GM19023 (cell line): ENCODE data around the gene GPLD1.

Experiments used
- ATAC-seq: cut with Tn5 transposase; IDR thresholded peaks from one replicate; pipeline ENCODE4 v1.9.1; 2021; ENCODE audit warnings: mild to moderate bottlenecking, moderate library complexity; ENCODE audit not compliant: unreplicated experiment

The GPLD1 gene

GRCh38 chr6:24500683-24501082 is 11.3 kb upstream of the GPLD1 start:
- no peak for ATAC-seq

GRCh38 chr6:24497254-24497970 is 8.0 kb upstream of the GPLD1 start:
- ATAC-seq = no peak

GRCh38 chr6:24494821-24495795 is 5.7 kb upstream of the GPLD1 start, which contains the start of gene ALDH5A1:
Gene ALDH5A1 (plus strand): TSS chr6:24494969. CDS start chr6:24494997, 28 bp downstream.
- peak; percentile 63 for ATAC-seq

GRCh38 chr6:24493945-24494820 is 4.8 kb upstream of the GPLD1 start:
- no peak for ATAC-seq

DNA sequence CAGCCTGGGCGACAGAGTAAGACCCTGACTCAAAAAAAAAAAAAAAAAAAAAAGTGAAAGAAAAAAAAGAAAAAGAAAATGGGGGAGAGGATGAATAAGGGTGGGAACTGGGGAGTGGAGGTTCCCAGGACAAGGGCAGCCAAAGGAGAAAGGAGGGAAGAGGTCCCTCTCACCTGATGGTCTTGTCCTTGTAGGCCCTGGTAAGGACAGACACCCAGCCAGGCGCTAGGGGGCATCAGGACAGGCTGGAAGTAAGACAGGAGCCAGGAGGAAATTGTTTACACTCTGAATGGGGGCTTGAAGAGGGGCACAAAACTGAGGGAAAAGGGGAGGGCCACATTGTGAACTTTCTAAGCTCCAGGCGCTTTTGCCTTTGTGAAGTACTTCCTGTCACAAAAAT is 3.1 kb upstream of the GPLD1 start:
- no peak for ATAC-seq

- no peak for ATAC-seq
Measured at GRCh38 chr6:24490948-24491347, 1.6 kb upstream of the GPLD1 start.

- no peak for ATAC-seq
Measured at GRCh38 chr6:24489881-24490280, 503 bp upstream of the GPLD1 start.

DNA sequence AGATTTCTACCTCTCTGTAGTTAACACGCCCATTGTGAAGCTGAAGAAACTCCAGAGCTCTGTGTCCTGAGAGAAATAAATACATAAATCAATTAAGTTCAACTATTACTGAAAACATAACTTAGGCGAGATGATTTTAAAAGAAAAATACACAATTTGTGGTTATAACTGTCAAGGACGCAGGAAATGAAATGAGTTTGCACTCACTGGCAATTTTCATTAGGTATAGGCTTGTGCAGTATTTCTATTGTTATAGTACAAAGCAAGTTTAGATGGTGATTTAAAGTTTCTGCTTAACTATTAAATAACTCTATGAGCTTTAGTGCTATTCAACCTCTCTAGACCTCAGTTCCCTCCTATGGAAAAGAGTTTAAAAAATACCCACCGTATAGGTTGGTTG is 3.3 kb downstream of the GPLD1 start:
- no peak for ATAC-seq

DNA sequence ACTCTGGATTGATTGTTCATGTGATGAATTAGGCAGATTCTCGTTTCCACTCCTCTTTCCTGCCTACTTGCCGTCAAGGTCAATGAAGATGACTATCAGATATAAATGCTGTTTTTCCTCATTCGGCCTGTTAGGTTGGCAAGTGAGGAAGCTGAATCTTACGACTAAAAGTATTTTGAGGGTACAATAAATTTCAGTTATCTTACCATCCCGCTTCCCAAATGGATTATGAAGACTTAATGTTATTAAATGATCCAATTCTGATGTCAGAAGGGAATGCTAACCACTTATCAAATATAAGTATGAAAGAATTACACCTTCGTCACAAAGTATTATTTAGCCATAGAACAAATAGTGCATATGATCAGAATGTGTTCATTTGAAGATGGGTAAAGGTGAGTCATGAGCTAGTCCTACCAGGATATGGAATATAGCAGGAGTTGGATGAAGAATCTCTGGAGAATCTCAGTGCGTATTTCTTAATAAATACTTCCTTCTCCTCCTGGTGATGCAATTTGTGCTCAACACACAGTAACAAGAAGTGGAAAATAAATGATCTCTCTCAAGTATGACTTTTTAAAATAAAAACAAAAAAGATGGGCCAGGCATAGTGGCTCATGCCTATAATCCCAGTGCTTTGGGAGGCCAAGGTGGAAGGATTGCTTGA is 4.6 kb downstream of the GPLD1 start:
- ATAC-seq = no peak

GRCh38 chr6:24481449-24481848 is 7.9 kb downstream of the GPLD1 start:
- no peak for ATAC-seq

- no peak for ATAC-seq
Measured at GRCh38 chr6:24480705-24481104, 8.7 kb downstream of the GPLD1 start.

- ATAC-seq = no peak
Measured at GRCh38 chr6:24478903-24479302, 10.5 kb downstream of the GPLD1 start.

GRCh38 chr6:24477070-24477469 is 12.3 kb downstream of the GPLD1 start:
- ATAC-seq = no peak

- no peak for ATAC-seq
Measured at GRCh38 chr6:24476631-24477030, 12.7 kb downstream of the GPLD1 start.

GRCh38 chr6:24472181-24472580 is 17.2 kb downstream of the GPLD1 start:
- no peak for ATAC-seq

- ATAC-seq = no peak
Measured at GRCh38 chr6:24469811-24470210, 19.6 kb downstream of the GPLD1 start.

GRCh38 chr6:24464253-24465038 is 24.9 kb downstream of the GPLD1 start:
- ATAC-seq = no peak

GRCh38 chr6:24460966-24461365 is 28.4 kb downstream of the GPLD1 start:
- no peak for ATAC-seq

- ATAC-seq = no peak
Measured at GRCh38 chr6:24458941-24459340, 30.4 kb downstream of the GPLD1 start.

- no peak for ATAC-seq
Measured at GRCh38 chr6:24458134-24458533, 31.2 kb downstream of the GPLD1 start.
